ENCODE measurements around the gene SLC4A4. TPM values are rescaled to one million over a fixed set of nuclear protein-coding genes. Genes with fewer than 3 reads are reported as not detected.

SLC4A4 gene
- total and polyA plus RNA-seq, 12 donors, result 0.24 to 1.5 (median 0.59) TPM

- DNase-seq, result no peak
- H3K36me3 ChIP-seq (replicated peaks in 1 of 2), result no peaks in the 10 kb centered on the region
- no peaks in the 10 kb centered on the region for H3K4me1 ChIP-seq (replicated peaks in 1 of 2)
- H3K9me3 ChIP-seq (replicated peaks in 1 of 3), result no peaks in the 10 kb centered on the region
- intact Hi-C loops (cut with DNase I), result no loop called here
- no peak overlapping the region for H3K27ac ChIP-seq
- H3K27me3 ChIP-seq, result no peaks in the 10 kb centered on the region
- WGBS, 4 donors, result 0% methylated on average over 1 of the region's 1 CpG
- TF ChIP-seq, protein P1, sequence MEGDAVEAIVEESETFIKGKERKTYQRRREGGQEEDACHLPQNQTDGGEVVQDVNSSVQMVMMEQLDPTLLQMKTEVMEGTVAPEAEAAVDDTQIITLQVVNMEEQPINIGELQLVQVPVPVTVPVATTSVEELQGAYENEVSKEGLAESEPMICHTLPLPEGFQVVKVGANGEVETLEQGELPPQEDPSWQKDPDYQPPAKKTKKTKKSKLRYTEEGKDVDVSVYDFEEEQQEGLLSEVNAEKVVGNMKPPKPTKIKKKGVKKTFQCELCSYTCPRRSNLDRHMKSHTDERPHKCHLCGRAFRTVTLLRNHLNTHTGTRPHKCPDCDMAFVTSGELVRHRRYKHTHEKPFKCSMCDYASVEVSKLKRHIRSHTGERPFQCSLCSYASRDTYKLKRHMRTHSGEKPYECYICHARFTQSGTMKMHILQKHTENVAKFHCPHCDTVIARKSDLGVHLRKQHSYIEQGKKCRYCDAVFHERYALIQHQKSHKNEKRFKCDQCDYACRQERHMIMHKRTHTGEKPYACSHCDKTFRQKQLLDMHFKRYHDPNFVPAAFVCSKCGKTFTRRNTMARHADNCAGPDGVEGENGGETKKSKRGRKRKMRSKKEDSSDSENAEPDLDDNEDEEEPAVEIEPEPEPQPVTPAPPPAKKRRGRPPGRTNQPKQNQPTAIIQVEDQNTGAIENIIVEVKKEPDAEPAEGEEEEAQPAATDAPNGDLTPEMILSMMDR (IDR thresholded peaks at IDR 0.05), result no peak
- no peak for TF ChIP-seq POLR2A (IDR thresholded peaks at IDR 0.05)
- no peak overlapping the region for H3K4me3 ChIP-seq
These were observed 221.2 kb downstream of the SLC4A4 start for GRCh38 chr4:71559957-71560571.

- H3K9me3 ChIP-seq (replicated peaks in 1 of 3), result no peaks in the 10 kb centered on the region
- no peak overlapping the region for H3K27ac ChIP-seq
These were observed 226.0 kb downstream of the SLC4A4 start for GRCh38 chr4:71564775-71565174.

DNA sequence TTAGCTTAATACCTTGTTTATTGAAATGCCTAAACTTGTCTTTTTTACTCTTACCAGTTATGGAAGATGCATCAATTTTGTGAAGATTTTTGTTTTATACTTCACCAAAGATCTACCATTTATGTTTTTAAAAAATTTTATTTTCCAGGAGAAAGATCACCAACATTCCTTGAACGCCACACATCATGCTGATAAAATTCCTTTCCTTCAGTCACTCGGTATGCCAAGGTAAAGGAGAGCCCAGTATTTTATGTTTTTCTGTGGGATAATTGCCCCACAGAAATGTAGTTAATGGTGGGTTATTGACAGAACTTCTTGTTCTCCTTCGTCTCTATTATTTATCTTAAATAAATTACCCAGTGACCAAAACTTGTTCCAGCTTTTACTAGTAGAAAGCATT lies 228.0 kb downstream of the SLC4A4 start:
- Histone ChIP-seq H3K4me3 (no peak overlapping the region), H3K4me1 (replicated peaks in 1 of 2) (no peaks in the 10 kb centered on the region), H3K27ac (no peak overlapping the region), H3K9me3 (replicated peaks in 1 of 3) (no peaks in the 10 kb centered on the region), H3K27me3 (no peaks in the 10 kb centered on the region), H3K36me3 (replicated peaks in 1 of 2) (no peaks in the 10 kb centered on the region)
- intact Hi-C loops (cut with DNase I), result no loop called here
- DNase-seq, result no peak
- 69 to 86% (median 75%) methylated on average over 3 of the region's 3 CpGs for whole genome bisulfite sequencing, 4 donors
- TF ChIP-seq, protein P1 (IDR thresholded peaks at IDR 0.05), result no peak
- no peak for TF ChIP-seq POLR2A (IDR thresholded peaks at IDR 0.05)

More at GRCh38 chr4:71564775-71565174, 226.0 kb downstream of the SLC4A4 start:
- H3K27me3 ChIP-seq, result no peaks in the 10 kb centered on the region
- H3K4me1 ChIP-seq (replicated peaks in 1 of 2), result no peaks in the 10 kb centered on the region
- no peak overlapping the region for H3K4me3 ChIP-seq
- no peak for DNase-seq
- H3K36me3 ChIP-seq (replicated peaks in 1 of 2), result no peaks in the 10 kb centered on the region
- intact Hi-C loops (cut with DNase I), result no loop called here
- TF ChIP-seq, protein P1 (IDR thresholded peaks at IDR 0.05), result no peak
- no peak for TF ChIP-seq POLR2A (IDR thresholded peaks at IDR 0.05)
- WGBS, 4 donors, result 80 to 88% (median 85%) methylated on average over 2 of the region's 2 CpGs

- H3K9me3 ChIP-seq (replicated peaks in 1 of 3), result no peaks in the 10 kb centered on the region
- H3K4me1 ChIP-seq (replicated peaks in 1 of 2), result no peaks in the 10 kb centered on the region
- H3K27me3 ChIP-seq, result no peaks in the 10 kb centered on the region
- no peak for DNase-seq
- intact Hi-C loops (cut with DNase I), result no loop called here
- no peak overlapping the region for H3K27ac ChIP-seq
- WGBS, 4 donors, result 0% methylated on average over 1 of the region's 1 CpG
- TF ChIP-seq, protein P1 (IDR thresholded peaks at IDR 0.05), result no peak
- no peak for TF ChIP-seq POLR2A (IDR thresholded peaks at IDR 0.05)
- no peak overlapping the region for H3K4me3 ChIP-seq
- H3K36me3 ChIP-seq (replicated peaks in 1 of 2), result no peaks in the 10 kb centered on the region
These were observed 229.3 kb downstream of the SLC4A4 start for GRCh38 chr4:71568131-71568530.
